Stimulated activated CD4-positive, alpha-beta T cell treated with anti-CD3 and anti-CD28 coated beads, Interleukin-1b, Interleukin-23, amount 100 ng/mL, for 1 hour (primary cell): ENCODE results near the gene MICAL2.

ENCODE experiments used
- DNase-seq, 2 donors: peaks; one replicate each; pipeline ENCODE4 v3.0.0-alpha.2; 2020; ENCODE audit warnings: low read depth in 2 of 2

Gene MICAL2

DNA sequence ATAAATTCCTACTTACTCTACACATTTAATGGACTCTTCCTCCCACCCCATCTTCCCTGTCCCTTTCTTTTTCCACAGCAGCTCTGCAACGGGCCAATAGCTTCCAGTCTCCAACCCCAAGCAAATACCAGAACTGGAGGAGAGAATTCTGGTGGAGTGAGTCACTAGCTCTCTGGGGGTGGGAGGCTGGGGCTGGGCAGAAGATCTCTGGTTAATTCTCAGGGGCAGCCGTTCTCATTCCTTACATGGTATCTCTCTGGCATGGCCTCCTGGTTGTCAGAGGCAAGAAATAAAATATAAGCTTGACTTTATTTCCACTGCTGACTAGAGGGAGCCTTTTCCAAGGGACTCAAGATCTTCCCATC lies 176.6 kb downstream of the MICAL2 start:
- no peak for DNase-seq

DNA sequence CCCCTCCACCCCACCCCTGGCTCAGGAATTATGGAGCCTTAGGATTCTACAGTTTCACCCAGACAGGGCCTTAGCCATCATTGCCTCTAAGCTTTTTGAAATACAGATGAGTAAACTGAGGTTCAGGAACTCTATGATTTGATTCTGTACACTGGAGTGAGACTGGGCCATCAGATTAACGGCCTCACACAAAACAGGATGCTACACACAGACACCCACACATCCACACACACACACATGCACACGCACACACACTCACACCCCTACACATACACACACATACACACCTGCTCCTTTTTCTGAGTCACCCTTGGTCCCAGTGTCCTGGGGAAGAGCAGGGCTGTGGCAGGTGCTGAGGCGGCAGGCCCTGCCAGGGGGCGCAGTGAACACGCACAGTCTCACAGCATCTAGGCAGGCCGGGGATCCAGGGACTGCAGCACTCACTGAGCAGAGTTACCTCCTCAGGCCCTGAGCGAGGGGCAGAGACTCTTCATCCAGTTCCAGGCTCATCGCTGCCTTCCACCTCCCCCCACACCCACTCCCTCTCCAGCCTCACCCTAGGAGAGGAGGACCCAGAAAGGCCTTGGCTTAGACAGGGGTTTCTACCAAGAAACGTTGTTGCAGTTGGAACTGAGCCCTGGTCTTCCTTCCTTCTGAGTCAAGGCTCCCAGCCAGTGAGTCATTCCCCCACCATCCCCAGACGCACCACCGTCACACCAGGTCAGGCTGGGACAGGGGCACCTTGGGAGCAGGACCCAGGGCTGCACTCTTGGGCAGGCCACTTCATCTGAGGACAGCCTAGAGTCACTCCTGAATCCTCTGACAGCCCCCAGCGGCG lies 177.2 kb downstream of the MICAL2 start:
- no peak for DNase-seq

- DNase-seq: peak in 1 of 2 donors; percentile 23
Observed at GRCh38 chr11:12288212-12288930, 178.0 kb downstream of the MICAL2 start.

DNA sequence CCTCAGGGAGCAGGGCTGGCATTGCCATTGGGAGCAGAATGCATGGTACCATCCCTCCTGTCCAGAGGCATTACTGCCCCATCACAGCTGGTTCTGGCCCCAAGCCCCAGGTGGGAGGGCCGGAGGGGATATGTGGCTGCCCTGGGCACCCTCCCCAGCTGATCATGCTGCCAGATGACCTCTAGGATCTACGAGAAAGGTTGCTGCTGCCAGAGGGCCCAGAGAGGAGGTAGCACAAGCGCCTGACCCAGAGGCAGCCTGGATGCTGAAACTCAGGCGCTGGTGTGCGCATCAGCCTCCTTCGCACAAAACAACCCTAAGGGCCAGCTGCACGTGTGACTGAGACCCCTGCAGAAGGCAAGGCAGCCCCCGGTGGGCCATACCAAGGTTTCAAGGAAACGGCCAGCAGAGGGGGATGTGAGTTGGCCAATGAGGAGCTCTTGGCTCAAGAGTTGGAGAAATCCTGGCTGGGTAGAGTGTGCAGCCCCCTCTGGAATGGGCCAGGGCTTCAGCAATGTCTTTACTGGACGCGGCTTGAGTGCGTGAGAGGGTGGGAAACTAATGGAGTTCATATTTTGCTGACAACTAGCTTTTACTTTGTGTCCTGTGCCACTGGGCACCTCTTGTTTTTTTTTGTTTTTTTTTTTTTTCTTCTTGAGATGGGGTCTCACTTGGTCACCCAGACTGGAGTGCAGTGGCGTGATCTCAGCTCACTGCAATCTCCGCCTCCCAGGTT lies 178.7 kb downstream of the MICAL2 start:
- no peak for DNase-seq

DNA sequence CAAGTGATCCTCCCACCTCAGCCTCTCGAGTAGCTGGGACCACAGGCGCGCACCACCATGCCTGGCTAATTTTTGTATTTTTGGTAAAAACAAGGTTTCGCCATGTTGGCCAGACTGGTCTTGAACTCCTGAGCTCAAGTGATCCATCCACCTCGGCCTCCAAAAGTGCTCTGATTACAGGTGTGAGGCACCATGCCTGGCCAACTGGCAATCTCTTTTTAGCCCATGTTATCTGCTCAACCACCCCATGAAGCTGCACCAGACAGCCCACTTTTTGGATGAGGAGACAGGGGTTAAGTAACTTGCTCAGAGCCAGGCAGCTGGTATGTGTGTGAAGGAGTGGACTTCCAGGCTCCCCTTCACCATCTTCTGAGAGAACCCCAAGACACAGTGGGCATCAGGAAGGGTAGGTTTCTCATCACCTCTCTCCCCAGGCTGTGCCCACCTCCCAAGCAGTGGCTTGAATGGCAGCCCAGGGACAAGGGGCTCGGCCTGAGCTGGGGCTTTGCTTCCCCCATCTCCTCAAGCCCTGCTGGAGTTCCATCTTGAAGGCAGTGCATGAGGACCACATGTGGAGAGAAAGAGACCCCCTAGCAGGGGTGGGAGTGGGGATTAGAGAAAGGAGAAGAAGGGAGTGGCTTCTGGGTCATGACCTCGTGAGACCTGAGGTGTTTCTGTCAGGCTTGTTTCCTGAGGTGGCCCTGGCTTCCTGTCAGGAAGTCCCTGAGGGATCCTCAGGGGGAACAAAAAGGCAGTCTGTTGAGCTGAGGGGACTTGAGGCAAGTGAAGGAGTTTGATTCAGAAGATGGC lies 179.5 kb downstream of the MICAL2 start:
- no peak for DNase-seq

DNA sequence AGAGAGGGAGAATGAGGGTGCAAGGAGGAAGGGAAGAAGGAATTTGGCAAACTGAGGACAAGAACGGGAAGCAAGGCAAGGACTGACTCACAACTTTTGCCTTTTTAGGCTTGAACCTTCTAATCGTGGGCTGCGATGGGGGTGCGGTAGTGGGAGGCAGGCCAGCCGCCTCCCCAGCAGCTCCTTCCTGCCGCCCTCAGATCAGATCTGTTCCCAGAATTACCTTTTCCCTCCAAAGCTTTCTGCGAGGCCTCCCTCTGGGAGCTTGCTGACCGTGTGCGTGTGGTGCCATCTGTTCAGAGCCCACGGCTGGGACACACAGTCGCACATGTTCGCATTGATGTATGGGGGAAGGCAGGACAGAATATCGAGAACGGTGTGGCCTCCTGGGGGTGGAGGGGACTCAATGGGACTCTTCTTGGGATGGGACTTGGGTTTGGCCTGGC lies 180.1 kb downstream of the MICAL2 start:
- DNase-seq: no peak

DNA sequence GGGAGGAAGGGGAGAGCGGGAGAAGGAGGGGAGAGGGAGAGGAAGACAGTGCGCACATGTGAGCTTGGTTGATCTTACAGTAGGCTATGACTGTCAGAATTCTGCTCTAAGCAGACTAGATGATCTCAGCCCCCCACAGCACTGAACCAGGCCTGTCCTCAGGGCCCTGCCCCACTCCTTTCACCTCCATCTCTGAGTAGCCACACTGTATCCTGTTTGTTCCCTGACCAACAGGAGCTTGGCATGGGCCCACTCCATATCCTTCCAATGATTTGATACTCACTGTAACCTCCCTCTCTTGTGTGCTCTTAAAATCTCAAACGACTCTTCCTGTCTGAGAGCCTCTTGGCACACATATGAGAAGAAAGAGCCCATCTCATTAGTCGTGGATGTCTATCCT lies 180.9 kb downstream of the MICAL2 start:
- no peak for DNase-seq

- no peak for DNase-seq
Observed at GRCh38 chr11:12291766-12292165, 181.4 kb downstream of the MICAL2 start.

GRCh38 chr11:12292766-12293165 lies 182.4 kb downstream of the MICAL2 start:
- no peak for DNase-seq

- DNase-seq: no peak
Observed at GRCh38 chr11:12293486-12293885, 183.1 kb downstream of the MICAL2 start.

- DNase-seq: no peak
Observed at GRCh38 chr11:12294613-12295012, 184.2 kb downstream of the MICAL2 start.

DNA sequence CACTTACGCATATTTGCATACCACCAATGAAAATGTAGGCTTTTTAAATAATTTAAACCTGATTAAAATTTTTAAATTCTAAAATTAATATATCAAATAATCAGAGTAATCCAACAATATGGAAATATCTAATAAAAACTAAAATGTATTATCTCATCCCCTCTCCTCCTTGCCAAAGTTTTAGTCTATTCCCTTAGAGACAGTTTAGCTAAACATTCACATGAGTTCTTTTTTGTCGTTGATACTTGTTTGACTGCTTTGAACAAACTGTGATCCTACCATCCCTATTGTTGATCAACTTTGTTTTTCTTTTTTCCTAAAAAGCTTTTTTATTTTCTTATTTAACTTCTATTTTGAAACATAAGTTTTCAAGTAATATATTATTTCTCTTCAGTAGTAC lies 185.6 kb downstream of the MICAL2 start:
- DNase-seq: no peak

GRCh38 chr11:12298610-12299009 lies 188.2 kb downstream of the MICAL2 start:
- no peak for DNase-seq

DNA sequence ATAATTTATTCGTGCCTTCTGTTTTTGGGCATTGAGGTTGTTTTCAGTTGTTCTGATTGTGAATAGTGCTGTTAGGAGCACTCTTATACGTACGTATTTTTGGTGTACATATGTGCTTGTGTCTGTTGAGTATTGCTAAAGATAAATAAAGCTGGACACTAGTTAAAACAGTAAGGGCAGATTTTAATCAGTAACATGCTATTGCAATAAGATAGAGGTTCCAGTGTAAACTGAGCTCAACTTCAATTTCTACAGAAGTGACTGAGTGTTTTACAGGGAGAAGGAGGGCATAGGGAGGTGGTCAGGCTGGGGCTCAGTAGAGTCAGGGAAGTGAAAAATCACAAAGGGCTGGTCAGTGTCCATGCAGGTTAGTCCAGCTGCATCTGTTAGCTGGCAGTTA lies 191.0 kb downstream of the MICAL2 start:
- DNase-seq: no peak

DNA sequence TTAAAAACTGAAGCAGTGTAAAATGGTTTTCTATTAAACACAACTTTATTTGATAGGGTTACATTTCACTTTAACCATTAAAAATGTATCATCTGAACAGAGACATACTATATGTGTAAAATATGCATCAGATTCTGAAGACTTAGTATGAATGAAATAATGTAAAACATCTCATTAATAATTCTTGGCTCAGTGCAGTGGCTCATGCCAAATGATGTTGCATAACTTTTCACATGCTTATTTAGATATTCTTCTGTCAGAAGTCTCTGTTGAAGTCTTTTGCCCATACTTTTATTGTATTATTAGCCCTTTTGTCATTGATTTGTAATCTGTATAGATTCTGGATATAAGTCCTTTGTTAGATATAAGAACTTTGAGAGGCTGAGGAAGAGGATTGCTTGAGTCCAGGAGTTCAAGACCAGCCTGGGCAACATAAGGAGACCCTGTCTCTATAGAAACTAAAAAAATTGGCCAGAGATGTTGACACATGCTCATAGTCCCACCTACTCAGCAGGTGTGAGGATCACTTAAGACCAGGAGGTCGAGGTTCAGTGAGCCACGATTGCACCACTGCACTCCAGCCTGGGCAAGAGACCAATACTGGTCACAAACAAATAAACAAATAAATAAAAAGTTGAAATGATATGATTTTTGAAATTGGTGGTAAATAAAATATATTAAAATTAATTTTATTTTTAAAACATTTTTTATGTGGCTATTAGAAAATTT lies 193.2 kb downstream of the MICAL2 start:
- no peak for DNase-seq

GRCh38 chr11:12306830-12307229 lies 196.4 kb downstream of the MICAL2 start:
- no peak for DNase-seq

- DNase-seq: no peak
Observed at GRCh38 chr11:12312132-12312531, 201.7 kb downstream of the MICAL2 start.
